ENCODE results near the gene DENND5A.
"Not testable (repeated sequence)": the region's sequence is repeated elsewhere in the genome, so short reads cannot be mapped to it uniquely, and the experiment has no call there.

DENND5A gene

DNA sequence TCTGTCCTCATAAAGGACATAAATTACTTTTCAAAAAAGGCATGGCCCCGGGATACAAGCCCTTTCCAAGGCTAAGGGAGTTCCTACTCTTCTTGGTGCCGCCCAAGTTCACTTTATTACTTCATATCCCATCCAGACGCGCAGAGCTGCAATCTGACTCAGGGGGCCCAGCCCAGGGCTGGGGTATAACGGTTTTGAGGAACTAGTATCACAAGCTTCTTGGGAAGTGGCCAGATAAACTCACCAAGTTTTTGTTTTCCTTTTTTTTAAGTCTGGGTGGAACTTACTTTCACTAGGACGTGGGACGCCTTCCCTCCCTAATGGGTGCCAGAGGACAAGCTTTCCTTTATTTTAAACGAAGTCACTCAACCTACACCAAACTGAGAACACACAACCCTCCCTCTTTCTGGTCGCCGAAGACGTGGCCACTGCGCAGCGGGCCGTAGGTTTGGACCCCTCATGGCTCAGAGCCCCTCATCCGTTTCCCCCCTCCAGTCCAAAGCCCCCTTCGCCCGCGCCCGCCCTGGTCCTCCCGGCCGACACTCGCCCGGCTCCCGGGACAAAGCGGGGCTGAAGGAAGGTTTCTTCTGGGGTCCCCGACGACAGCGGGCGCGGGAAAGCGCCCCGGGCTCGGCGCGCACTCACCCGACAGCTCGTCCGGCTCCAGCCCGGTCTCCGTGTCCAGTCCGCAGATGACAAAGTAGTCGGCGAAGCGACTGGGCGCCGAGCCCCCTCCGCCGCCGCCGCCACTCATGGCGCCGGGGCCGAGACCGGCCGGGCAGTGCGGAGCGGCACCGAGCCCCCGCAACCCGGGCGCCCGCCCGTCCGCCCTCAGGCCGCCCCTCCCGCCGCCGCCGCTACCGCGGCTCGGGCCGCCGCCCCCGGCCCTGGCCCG, 587 bp downstream of the DENND5A start:
- DNase-seq, result no peak

DNA sequence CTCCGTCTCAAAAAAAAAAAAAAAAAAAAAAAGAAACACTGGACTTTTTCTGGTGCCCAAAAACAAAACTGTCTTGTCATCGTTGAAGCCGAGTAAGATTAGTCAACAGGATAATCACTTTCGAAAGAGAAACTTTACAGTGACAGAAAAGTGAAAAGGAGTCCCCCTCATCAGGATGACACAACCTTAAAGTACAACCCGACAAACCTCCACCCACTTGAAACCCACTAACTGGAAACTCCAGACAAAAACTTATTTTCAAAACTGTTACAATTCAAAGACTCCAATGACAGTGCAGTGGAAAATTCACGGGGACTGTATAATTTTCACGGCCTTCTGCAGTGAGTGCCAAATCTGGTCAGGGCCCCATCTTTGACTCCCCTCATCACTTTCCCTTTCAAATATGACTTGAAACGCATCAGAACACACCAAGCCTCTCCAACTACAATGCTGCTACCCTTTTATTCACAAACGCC, 1.3 kb downstream of the DENND5A start:
- no peak for DNase-seq

GRCh38 chr11:9260838-9261146, 4.4 kb downstream of the DENND5A start:
- DNase-seq, result not testable (repeated sequence)

DNA sequence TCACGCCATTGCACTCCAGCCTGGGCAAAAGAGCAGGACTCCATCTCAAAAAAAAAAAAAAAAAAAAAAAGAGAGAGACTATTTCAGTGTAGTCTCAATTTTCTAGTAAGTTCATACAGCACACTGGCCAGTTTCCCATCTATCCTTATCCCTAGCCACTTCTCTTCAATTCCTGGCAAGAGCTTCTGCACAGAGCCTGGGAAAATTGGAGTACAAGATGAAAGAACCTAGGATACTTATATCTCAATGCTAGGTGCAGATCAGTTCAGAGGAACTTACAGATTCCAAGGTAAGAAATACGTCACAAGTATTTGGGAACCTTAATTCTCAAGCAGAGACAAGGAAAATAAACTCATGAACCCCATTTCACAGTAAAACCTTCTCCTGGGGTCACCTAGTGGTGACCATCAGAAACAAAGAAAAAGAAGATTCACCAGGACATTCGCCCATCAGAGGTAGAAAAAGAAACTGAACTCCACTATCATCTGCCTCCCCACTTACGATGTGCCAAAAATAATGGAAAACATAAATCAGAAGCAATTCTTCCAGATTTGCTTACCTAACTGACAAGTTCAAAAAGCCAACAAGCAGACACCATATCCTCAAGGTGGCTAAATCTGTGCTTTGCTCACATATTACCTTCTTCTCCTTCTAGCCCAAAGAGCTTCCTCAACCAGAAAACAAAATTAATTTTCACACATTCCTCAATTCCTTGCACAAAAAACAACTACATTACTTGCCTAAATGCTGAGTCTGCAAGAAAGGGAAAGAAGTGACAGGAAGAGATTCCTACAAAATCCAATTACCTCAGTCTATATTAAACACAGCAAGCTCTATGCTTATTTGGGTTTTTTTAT, 4.9 kb downstream of the DENND5A start:
- no peak for DNase-seq

DNA sequence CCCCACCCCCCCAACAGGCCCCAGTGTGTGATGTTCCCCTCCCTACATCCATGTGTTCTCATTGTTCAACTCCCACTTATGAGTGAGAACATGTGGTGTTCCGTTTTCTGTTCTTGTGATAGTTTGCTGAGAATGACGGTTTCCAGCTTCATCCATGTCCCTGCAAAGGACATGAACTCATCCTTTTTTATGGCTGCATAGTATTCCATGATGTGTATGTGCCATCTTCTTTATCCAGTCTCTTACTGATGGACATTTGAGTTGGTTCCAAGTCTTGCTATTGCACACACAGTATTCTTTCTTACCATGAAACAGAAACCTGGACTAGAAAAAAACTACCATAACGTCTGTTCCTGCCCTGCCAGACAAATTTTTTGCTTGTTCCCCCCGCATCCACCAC, 6.9 kb downstream of the DENND5A start:
- not testable (repeated sequence) for DNase-seq

DNA sequence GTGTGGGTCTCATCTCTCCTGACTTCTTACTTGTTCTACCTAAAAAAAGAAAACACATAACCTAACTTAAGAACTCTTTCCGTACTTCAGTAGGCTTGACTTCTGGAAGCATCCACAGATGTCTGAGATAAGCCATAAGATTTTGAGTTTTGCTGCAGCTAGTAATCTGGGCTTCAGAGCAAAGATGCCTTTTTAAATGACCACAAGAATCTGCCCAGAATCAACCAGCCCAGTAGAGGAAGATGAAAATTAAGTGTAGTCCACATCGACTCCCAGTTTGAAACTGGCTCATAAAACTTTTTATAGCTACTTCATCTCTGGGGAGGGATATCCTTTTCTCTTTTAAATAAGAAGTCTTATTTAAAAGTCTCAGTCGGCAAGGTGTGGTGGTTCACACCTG, 10.7 kb downstream of the DENND5A start:
- DNase-seq, result no peak

DNA sequence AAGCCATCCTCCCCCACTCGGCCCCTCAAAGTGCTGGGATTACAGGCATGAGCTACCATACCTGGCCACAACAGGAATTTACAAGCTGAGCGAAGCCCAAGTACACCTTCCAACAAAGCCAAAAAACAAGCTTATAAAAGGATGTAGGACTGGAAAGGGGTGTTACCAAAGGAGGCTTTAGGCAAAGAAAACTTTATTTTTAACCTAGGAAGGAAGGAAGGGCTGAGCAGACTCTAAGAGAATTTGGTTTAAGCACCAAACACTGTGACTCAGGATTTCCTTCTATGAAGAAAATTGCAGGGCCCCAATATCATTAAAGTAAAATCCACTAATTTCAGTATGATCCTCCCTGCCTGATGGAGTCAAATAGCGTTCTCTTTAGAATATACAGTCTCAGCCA, 12.1 kb downstream of the DENND5A start:
- DNase-seq, result no peak

GRCh38 chr11:9251311-9251710, 13.8 kb downstream of the DENND5A start:
- DNase-seq, result no peak

GRCh38 chr11:9250139-9250582, 15.0 kb downstream of the DENND5A start:
- no peak for DNase-seq

GRCh38 chr11:9249252-9249651, 15.9 kb downstream of the DENND5A start:
- DNase-seq, result no peak

DNA sequence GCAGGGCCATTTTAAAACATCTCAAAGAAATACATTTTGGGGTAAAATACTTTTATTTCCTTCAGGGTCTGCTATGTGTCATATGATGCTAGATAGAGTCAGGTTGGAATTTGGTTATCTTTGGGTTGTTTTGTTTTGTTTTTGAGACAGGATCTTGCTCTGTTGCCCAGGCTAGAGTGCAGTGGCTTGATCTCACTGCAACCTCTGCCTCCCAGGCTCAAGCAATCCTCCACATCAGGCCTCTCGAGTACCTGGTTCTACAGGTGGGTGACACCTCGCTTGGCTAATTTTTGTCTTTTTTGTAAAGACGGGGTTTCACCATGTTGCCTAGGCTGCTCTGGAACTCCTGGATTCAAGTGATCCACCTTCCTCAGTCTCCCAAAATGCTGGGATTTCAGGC, 17.3 kb downstream of the DENND5A start:
- no peak for DNase-seq

DNA sequence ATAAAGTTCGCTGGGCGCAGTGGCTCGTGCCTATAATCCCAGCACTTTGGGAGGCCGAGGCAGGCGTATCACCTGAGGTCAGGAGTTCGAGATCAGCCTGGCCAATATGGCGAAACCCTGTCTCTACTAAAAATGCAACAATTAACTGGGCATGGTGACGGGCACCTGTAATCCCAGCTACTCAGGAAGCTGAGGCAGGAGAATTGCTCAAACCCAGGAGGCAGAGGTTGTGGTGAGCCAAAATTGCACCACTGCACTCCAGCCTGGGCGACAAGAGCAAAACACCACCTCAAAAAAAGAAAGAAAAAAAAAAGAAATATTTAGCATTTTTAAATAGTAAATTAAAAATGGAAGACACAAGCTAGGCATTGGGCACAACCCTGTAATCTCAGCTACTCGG, 28.9 kb downstream of the DENND5A start:
- DNase-seq, result not testable (repeated sequence)

- DNase-seq, result no peak
These were observed 32.7 kb downstream of the DENND5A start for GRCh38 chr11:9232482-9232881.

DNA sequence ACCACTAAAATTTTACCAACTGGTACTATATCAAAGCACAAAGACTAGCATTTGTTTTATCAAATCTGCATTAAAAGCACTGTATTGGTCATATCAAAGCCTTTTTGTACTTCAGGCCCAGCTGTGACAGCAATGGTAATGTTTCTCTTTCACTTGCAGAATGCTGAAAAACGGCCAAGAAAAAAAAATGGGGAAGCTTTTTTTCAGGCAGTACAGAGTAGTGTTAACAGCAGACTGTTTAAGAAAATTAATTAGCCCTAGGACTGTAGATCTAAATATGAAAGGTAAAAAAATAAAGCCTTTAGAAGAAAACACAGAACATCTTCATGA, 33.3 kb downstream of the DENND5A start:
- DNase-seq, result no peak

- DNase-seq, result no peak
These were observed 34.9 kb downstream of the DENND5A start for GRCh38 chr11:9230296-9230695.

DNA sequence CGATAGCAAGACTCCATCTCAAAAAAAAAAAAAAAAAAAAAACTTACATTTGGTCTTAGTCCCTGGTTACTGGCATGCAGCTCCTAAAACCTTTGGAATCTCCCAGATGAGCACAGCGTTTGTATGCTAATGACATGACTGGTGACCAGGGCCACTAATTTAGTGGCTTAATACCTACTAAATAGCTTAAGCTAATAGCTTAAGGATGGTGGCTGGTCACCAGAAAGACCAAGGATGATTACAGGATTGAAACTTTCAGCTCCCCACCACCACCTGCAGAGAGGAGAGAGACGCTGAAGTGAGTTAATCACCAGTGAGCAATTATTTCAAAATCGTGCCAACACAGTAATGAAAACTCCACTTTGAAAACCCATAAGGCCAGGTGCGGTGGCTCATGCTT, 37.1 kb downstream of the DENND5A start:
- no peak for DNase-seq

- no peak for DNase-seq
These were observed 39.3 kb downstream of the DENND5A start for GRCh38 chr11:9225748-9226298.

DNA sequence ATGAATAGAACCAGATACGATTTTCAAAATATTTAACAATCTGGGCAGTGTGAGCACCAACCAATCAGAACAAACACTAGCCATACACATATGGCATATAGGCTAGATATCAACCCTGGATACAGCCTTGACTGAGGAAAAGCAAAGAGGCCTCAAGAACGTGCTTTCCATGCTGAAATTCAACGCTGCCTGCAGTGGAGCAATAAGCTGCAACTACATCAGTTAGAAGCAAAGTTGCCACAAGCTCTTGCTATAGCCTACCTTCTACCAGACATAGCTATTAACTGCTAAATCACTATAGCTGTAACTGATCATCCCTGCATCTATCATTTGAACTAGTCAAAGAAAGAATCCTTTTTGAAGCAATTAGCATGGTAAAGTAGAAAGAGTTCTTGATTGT, 42.5 kb downstream of the DENND5A start:
- no peak for DNase-seq

DNA sequence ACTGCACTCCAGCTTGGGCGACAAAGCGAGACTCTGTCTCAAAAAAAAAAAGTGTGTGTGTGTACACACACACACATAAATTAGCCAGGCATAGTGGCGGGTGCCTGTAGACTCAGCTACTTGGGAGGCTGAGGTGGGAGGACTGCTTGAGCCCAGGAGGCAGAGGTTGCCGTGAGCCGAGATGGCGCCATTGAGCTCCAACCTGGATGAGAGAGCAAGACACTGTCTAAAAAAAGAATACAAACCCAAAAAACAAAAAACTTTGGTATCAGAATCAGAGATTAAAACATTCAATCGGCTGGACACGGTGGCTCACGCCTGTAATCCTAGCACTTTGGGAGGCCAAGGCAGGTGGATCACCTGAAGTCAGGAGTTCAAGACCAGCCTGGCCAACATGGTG, 44.3 kb downstream of the DENND5A start:
- DNase-seq, result not testable (repeated sequence)

- no peak for DNase-seq
These were observed 45.6 kb downstream of the DENND5A start for GRCh38 chr11:9219572-9219971.

GRCh38 chr11:9219115-9219514, 46.0 kb downstream of the DENND5A start:
- no peak for DNase-seq

DNA sequence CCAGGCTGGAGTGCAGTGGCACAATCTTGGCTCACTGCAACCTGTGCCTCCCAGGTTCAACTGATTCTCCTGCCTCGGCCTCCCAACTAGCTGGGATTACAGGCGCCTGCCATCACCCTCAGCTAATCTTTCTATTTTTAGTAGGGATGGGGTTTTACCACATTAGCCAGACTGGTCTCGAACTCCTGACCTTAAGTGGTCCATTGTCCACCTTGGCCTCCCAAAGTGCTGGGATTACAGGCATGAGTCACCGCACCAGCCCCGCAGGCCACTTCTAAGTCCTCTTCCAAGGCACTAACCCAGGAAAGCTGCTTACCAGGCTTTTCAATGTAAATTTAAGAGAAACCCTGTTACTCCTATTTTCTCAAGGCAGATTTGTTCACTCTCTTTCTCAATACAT, 50.4 kb downstream of the DENND5A start:
- DNase-seq, result no peak

GRCh38 chr11:9211322-9211721, 53.8 kb downstream of the DENND5A start:
- DNase-seq, result no peak

DNA sequence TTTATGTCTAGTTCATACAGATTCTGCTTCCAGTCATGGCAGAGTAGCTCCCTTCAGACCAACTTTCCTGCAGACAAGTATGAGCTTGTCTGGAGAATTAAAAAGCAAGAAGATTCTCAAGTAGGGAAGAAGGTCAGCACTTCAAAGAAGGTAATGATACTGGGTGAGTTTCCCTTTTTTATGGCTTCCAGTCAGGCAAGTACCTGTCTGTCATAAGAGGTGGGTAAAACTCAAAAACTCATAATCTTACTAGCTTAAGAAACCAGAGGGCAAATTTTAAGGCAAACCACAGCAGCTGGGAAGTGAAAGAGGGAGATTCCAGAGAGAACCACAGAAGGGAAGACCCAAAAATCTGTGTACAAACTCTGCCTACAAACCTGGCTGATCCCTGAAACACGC, 54.2 kb downstream of the DENND5A start:
- DNase-seq, result no peak

Measured in cerebellar nuclear complex (tissue), 1 donor.